ENCODE data around the gene RAMAC.
"Not testable (repeated sequence)": the region's sequence is repeated elsewhere in the genome, so short reads cannot be mapped to it uniquely, and the experiment has no call there.

Gene RAMAC

GRCh38 chr15:83016906-83017305, 30.9 kb downstream of the RAMAC start:
- DNase-seq: no peak

DNA sequence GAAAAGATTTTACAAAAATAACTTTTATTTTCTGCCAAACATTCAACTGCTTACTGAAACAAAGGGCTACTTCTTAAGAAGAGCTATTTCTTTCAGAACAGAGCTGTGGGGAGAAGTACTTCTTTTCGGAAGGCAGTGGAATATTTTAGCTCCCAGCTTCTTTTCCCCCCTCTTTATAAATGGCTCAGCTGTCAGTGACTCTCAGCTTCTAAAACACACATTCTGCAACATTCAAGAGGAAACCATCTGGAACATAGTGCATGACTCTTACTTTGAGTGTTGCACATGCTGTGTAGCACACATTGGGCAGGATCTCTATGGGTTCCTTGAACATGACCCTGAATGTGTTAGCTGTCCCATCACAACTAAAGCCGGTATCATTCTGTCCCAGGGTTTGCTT, 32.4 kb downstream of the RAMAC start:
- DNase-seq: no peak

DNA sequence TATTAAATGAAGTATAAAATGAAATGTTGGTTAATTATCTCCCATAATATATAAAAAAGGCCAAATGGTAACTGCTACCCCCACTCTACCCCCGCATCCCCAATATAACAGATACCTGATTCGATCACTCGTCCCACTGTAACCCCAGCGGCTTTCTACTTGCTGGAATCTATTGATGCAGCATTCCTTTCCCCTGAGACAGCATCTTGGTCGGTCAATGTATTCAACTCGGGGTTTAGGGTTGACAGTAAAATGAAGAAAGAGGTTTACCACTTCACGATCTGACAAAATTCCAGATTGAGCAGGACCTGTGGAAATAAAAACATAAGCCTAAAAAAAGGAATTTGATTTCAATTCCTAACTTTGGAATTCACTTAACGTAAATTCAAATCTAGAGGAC, 44.0 kb downstream of the RAMAC start:
- no peak for DNase-seq

DNA sequence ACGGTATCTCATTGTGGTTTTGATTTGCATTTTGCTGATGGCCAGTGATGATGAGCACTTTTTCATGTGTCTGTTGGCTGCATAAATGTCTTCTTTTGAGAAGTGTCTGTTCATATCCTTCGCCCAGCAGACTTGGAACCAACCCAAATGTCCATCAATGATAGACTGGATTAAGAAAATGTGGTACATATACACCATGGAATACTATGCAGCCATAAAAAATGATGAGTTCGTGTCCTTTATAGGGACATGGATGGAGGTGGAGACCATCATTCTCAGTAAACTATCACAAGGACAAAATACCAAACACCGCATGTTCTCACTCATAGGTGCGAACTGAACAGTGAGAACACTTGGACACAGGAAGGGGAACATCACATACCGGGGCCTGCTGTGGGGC, 45.2 kb downstream of the RAMAC start:
- not testable (repeated sequence) for DNase-seq

GRCh38 chr15:83036253-83036652, 50.2 kb downstream of the RAMAC start:
- no peak for DNase-seq

DNA sequence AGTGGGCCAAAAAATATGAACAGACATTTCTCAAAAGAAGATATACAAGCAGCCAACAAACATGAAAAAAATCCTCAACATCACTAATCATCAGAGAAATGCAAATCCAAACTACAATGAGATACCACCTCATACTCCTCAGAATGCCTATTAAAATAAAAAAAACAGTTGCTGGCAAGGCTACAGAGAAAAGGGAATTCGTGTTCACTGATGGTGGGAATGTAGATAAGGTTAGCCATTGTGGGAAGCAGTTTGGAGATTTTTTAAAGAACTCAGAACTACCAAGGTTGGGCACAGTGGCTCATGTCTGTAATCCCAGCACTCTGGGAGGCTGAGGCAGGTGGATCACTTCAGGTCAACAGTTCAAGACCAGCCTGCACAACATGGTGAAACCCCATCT, 53.2 kb downstream of the RAMAC start:
- DNase-seq: no peak

Data from NCI-H1436 treated with DMSO at 0.1 percent for 48 hours (cell line).